HepG2 (cell line): ENCODE measurements around the gene VPS26B. TPM values are rescaled to one million over a fixed set of nuclear protein-coding genes. Genes with fewer than 3 reads are reported as not detected.

Source experiments
- ATAC-seq: fragments of 200-7000 bp; cut with Tn5 transposase; 3 replicates; pipeline ENCODE4 v1.9.1; 2020; ENCODE audit warnings: mild to moderate bottlenecking, moderate library complexity
- BruUV-seq: library from RNA; stranded (reverse); fragments of 400-500 nt; replicated peaks from 2 replicates; lab custom pipeline; 2021; lab: Mats Ljungman, UMichigan
- CTCF ChIA-PET: fragments of 300-600 bp; formaldehyde crosslinking; extraction: SDS; loops from one replicate; lab custom pipeline; 2021; ENCODE audit warnings: low total read pairs, inconsistent platforms, low intra/inter-chr PET ratio; lab: Yijun Ruan, JAX
- POLR2A ChIA-PET: fragments of 350-600 bp; sonication (Branson Sonifier 250); formaldehyde crosslinking; loops from one replicate; lab custom pipeline; 2020; ENCODE audit warnings: antibody characterized with exemption, inconsistent platforms; lab: Yijun Ruan, JAX
- DNase-seq: peaks from one replicate; pipeline ENCODE4 v3.0.0-alpha.2; 2015; ENCODE audit warnings: low spot score
- FAIRE-seq: peaks from 3 replicates; lab custom pipeline; 2011; peaks lifted over from hg19 to GRCh38; lab: Jason Lieb, UNC
- H2AFZ ChIP-seq: one replicate; pipeline ENCODE4 v1.6.1; 2011; ENCODE audit warnings: low read length, inconsistent platforms
- H3K27ac ChIP-seq: fragments of 300-600 bp; 3 replicates; pipeline ENCODE4 v1.8.0; 2011; ENCODE audit warnings: mixed run types, mild to moderate bottlenecking, mixed read lengths, low read length, inconsistent platforms; ENCODE audit not compliant: insufficient read depth; ENCODE audit errors: extremely low read length
- H3K27me3 ChIP-seq, 2 experiments: fragments of 200-600 bp in 1 of 2; 2 replicates in 1 of 2; 3 replicates in 1 of 2; pipeline versions ENCODE4 v1.6.0 to v1.8.0; 2011; ENCODE audit warnings: low read length in 2 of 2, mild to moderate bottlenecking in 2 of 2, moderate library complexity in 2 of 2, inconsistent platforms in 1 of 2; ENCODE audit not compliant: insufficient read depth in 2 of 2, control insufficient read depth in 1 of 2
- H3K36me3 ChIP-seq, 2 experiments: fragments of 200-600 bp in 1 of 2; replicated peaks in 1 of 2; 2 replicates in 1 of 2; 3 replicates in 1 of 2; pipeline versions ENCODE4 v1.5.1 to v1.8.0; 2011; ENCODE audit warnings: low read length in 2 of 2, inconsistent platforms in 1 of 2; ENCODE audit not compliant: insufficient read depth in 2 of 2, control insufficient read depth in 1 of 2
- H3K4me1 ChIP-seq: 2 replicates; pipeline ENCODE4 v1.5.1; 2012; ENCODE audit warnings: low read length, inconsistent platforms; ENCODE audit not compliant: insufficient read depth
- H3K4me2 ChIP-seq: 2 replicates; pipeline ENCODE4 v1.6.0; 2011; ENCODE audit warnings: low read depth, low read length, inconsistent platforms
- H3K4me3 ChIP-seq, 3 experiments: fragments of 200-600 bp in 1 of 3; sonication (generic), shearing (Covaris generic) in 1 of 3; replicated peaks in 1 of 3; 2 replicates each; pipeline ENCODE4 v1.5.1; 2011 to 2016; ENCODE audit warnings: low read length in 3 of 3, inconsistent platforms in 2 of 3, low read depth in 2 of 3, mild to moderate bottlenecking in 2 of 3, control low read depth in 1 of 3, mixed read lengths in 1 of 3; ENCODE audit not compliant: insufficient read depth in 1 of 3
- H3K79me2 ChIP-seq: one replicate; pipeline ENCODE4 v1.6.1; 2011; ENCODE audit warnings: low read length, inconsistent platforms; ENCODE audit not compliant: insufficient read depth
- H3K9ac ChIP-seq: 2 replicates; pipeline ENCODE4 v1.6.0; 2011; ENCODE audit warnings: mild to moderate bottlenecking, low read depth, low read length, inconsistent platforms; ENCODE audit not compliant: insufficient read depth
- H3K9me3 ChIP-seq: 2 replicates; pipeline ENCODE4 v1.5.1; 2012; ENCODE audit warnings: mild to moderate bottlenecking, low read length
- H4K20me1 ChIP-seq: 2 replicates; pipeline ENCODE4 v1.6.0; 2011; ENCODE audit warnings: inconsistent platforms, mild to moderate bottlenecking, low read length, moderate library complexity; ENCODE audit not compliant: insufficient read depth
- ADNP ChIP-seq: sonication (generic); formaldehyde crosslinking; IDR thresholded peaks from 2 replicates; pipeline ENCODE4 v1.4.0; 2020; ENCODE audit warnings: missing genetic modification reagents
- ATF7-NPFF ChIP-seq: sonication (generic); formaldehyde crosslinking; IDR thresholded peaks from 2 replicates; pipeline ENCODE4 v1.8.1; 2023; ENCODE audit warnings: mild to moderate bottlenecking, low read depth, missing genetic modification reagents, moderate library complexity
- ELF3 ChIP-seq: IDR thresholded peaks from 2 replicates; pipeline ENCODE4 v1.6.1; 2016; ENCODE audit warnings: missing genetic modification reagents, missing compliant biosample characterization
- GLI4 ChIP-seq: sonication (generic); formaldehyde crosslinking; IDR thresholded peaks from 2 replicates; pipeline ENCODE4 v1.5.1; 2020; ENCODE audit warnings: missing genetic modification reagents, mild to moderate bottlenecking, moderate library complexity, borderline replicate concordance
- KAT8 ChIP-seq: IDR thresholded peaks from 2 replicates; pipeline ENCODE4 v1.6.1; 2016; ENCODE audit warnings: missing genetic modification reagents, missing compliant biosample characterization
- KDM4B ChIP-seq: sonication (generic); formaldehyde crosslinking; IDR thresholded peaks from 2 replicates; pipeline ENCODE4 v1.4.0; 2020; ENCODE audit warnings: missing genetic modification reagents
- KDM5B ChIP-seq: sonication (generic); formaldehyde crosslinking; IDR thresholded peaks from 2 replicates; pipeline ENCODE4 v1.4.0; 2020; ENCODE audit warnings: missing genetic modification reagents, mild to moderate bottlenecking, borderline replicate concordance
- NFYC ChIP-seq: IDR thresholded peaks from 2 replicates; pipeline ENCODE4 v1.6.1; 2016; ENCODE audit warnings: missing genetic modification reagents, missing compliant biosample characterization
- RBM22 ChIP-seq: fragments of 200-400 bp; formaldehyde crosslinking; optimal IDR thresholded peaks from 2 replicates; pipeline ENCODE3; 2017; ENCODE audit warnings: mild to moderate bottlenecking, low read length, moderate library complexity
- RFX5 ChIP-seq: IDR thresholded peaks from 2 replicates; pipeline ENCODE4 v1.6.1; 2011; ENCODE audit warnings: low read depth, low read length, improper control_type of control experiment
- SIX4 ChIP-seq: sonication (generic); formaldehyde crosslinking; IDR thresholded peaks from 2 replicates; pipeline ENCODE4 v1.4.0; 2020; ENCODE audit warnings: missing genetic modification reagents
- SMARCE1 ChIP-seq: fragments of 450-650 bp; IDR thresholded peaks from 2 replicates; pipeline ENCODE4 v1.6.1; 2017; ENCODE audit warnings: borderline replicate concordance
- ZBTB34 ChIP-seq: sonication (generic); formaldehyde crosslinking; IDR thresholded peaks from 2 replicates; pipeline ENCODE4 v1.8.0; 2022; ENCODE audit warnings: mild to moderate bottlenecking, missing genetic modification reagents
- ZNF17 ChIP-seq: sonication (generic); formaldehyde crosslinking; IDR thresholded peaks from 2 replicates; pipeline ENCODE4 v1.5.0; 2020; ENCODE audit warnings: mild to moderate bottlenecking, missing genetic modification reagents
- ZNF383 ChIP-seq: sonication (generic); formaldehyde crosslinking; IDR thresholded peaks from 2 replicates; pipeline ENCODE4 v1.4.0; 2020; ENCODE audit warnings: missing genetic modification reagents, mild to moderate bottlenecking, borderline replicate concordance
- ZNF746 ChIP-seq: sonication (generic); formaldehyde crosslinking; IDR thresholded peaks from 2 replicates; pipeline ENCODE4 v1.8.0; 2022; ENCODE audit warnings: mild to moderate bottlenecking, missing genetic modification reagents
- ZSCAN29 ChIP-seq: sonication (generic); formaldehyde crosslinking; conservative IDR thresholded peaks from 2 replicates; pipeline ENCODE4 v1.4.0; 2020; ENCODE audit warnings: mild to moderate bottlenecking, missing genetic modification reagents
- WGBS: methylation state at CpG from one replicate; pipeline ENCODE4 v1.1.6; 2017; ENCODE audit warnings: low lambda C conversion rate; 5-methylcytosine and 5-hydroxymethylcytosine counted together
- in situ Hi-C: cut with HindIII; loops from 2 replicates; pipeline ENCODE4 v1.10.0; 2017; ENCODE audit warnings: low pct_unique_long_range_greater_than_20kb; ENCODE audit not compliant: extremely low pct_ligation_motif_present
- intact Hi-C: fragments of 100-400 bp; cut with micrococcal nuclease; formaldehyde crosslinking; loops from one replicate; pipeline ENCODE4 v1.10.0; 2022; ENCODE audit not compliant: unreplicated experiment
- polyA plus RNA-seq, 8 experiments: library from polyadenylated mRNA; depleted of rRNA in 3 of 8; stranded (reverse) in 7 of 8; unstranded in 1 of 8; fragments of >200 nt; fragmentation: Illumina TruSeq in 4 of 8; extraction: Trizol in 4 of 8; gene quantifications; 2 replicates each; pipeline versions ENCODE4 v1.2.1 to v1.2.3, GENCODE V29; 2011 to 2016; ENCODE audit warnings: low read depth in 4 of 8, missing spikeins in 1 of 8, mixed read lengths in 1 of 8; ENCODE audit not compliant: insufficient read depth in 1 of 8
- total RNA-seq, 5 experiments: library from RNA; depleted of rRNA; stranded (reverse); fragments of >200 nt; fragmentation: Illumina TruSeq; extraction: Trizol; gene quantifications; 2 replicates each; pipeline ENCODE4 v1.2.3, GENCODE V29; 2016; ENCODE audit warnings: low read depth in 1 of 5

The VPS26B gene
- total and polyA plus RNA-seq, 2 of the 13 experiments (the other 11 are each of a cell fraction or from before 2014, with no cell fraction given), result 20.2 to 23.2 TPM

GRCh38 chr11:134205729-134206128, 18.7 kb upstream of the VPS26B start:
- CTCF ChIA-PET, result no interaction called here
- no peak for FAIRE-seq

More at GRCh38 chr11:134205729-134206128, 18.7 kb upstream of the VPS26B start:
- H3K27ac ChIP-seq, result no peak overlapping the region
- peaks cover 14 to 87% of the 10 kb centered on the region in 2 experiments for H3K36me3 ChIP-seq
- no peak for DNase-seq
- no peaks in the 10 kb centered on the region for H3K4me1 ChIP-seq
- WGBS, result 98% methylated on average over 9 of the region's 9 CpGs
- POLR2A ChIA-PET, result no interaction called here
- no peak for ATAC-seq
- no peak overlapping the region for H2AFZ ChIP-seq
- H3K79me2 ChIP-seq, result no peaks in the 10 kb centered on the region
- intact Hi-C loops, result loop anchor here (2.0 kb wide), 1 partner anchor 19 kb away; the partner anchor contains the start of gene VPS26B
- in situ Hi-C loops, result no loop called here
- H3K4me3 ChIP-seq, result no peak overlapping the region
- TF ChIP-seq ATF7-NPFF (no peak), ZNF17 (CRISPR knock-in tag) (no peak), SMARCE1 (no peak), ADNP (CRISPR knock-in tag) (no peak), RBM22 (no peak), ELF3 (no peak), ZNF383 (CRISPR knock-in tag) (no peak), ZBTB34 (CRISPR knock-in tag) (no peak), KDM4B (CRISPR knock-in tag) (no peak), KDM5B (no peak), GLI4 (CRISPR knock-in tag) (no peak), ZSCAN29 (no peak), SIX4 (CRISPR knock-in tag) (no peak), RFX5 (no peak), NFYC (CRISPR knock-in tag) (no peak), KAT8 (CRISPR knock-in tag) (no peak), ZNF746 (no peak)
- TF ChIP-seq, all 625 proteins: peak for 0
- H4K20me1 ChIP-seq, result no peaks in the 10 kb centered on the region
- BruUV-seq, result no TSS peak
- no peak overlapping the region for H3K9ac ChIP-seq
- no peaks in the 10 kb centered on the region for H3K9me3 ChIP-seq
- H3K27me3 ChIP-seq, result no peaks in the 10 kb centered on the region
- H3K4me2 ChIP-seq, result no peak overlapping the region
